Astrocyte of the cerebellum (primary cell): ENCODE measurements around the gene PIEZO1.

Experiments used
- DNase-seq: peaks from one replicate; pipeline ENCODE4 v3.0.0-alpha.2; 2011; ENCODE audit warnings: low read depth
- H3K4me3 ChIP-seq: 2 replicates; pipeline ENCODE4 v1.5.1; 2011; ENCODE audit warnings: mild to moderate bottlenecking, low read depth, low read length, moderate library complexity
- CTCF ChIP-seq: IDR thresholded peaks from 2 replicates; pipeline ENCODE4 v1.5.1; 2012; ENCODE audit warnings: low read length, low read depth, moderate library complexity, mild to moderate bottlenecking; ENCODE audit errors: missing control alignments
- in situ Hi-C: cut with HindIII; loops from 2 replicates; pipeline ENCODE4 v1.10.0; 2017; ENCODE audit warnings: low sequenced_read_pairs

Gene PIEZO1

DNA sequence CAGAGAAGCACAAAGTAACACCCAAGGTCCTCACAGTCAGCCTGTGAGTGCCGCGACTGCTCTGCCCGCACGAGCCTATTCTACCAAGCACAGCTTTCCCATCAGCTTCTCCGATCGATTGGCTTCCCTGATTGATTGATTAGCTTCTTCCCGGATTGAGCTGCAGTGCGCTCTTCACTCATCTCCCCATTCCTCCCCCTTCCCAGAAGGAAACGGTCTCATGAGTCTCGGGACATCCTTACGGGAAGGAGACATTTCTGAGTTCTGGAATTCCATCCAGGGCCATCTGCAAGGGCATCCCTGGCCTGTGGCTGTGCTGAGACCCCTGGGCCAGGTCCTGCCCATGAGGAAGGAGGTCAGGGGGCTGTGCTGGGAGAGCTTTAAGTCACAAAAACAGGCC lies 18.0 kb downstream of the PIEZO1 start:
- TF ChIP-seq CTCF = no peak
- DNase-seq = no peak
- in situ Hi-C loops = loop anchor here (25.0 kb wide), 1 partner anchor 95 kb away; the partner anchor contains the start of genes GALNS, PABPN1L and TRAPPC2L

GRCh38 chr16:88764913-88765349 lies 20.1 kb downstream of the PIEZO1 start:
- TF ChIP-seq CTCF = no peak
- in situ Hi-C loops = loop anchor here (25.0 kb wide), 1 partner anchor 97 kb away; the partner anchor contains the start of genes GALNS, PABPN1L and TRAPPC2L
- no peak for DNase-seq
- H3K4me3 ChIP-seq = no peak overlapping the region

More for the DNA sequence above, 18.0 kb downstream of the PIEZO1 start:
- no peak overlapping the region for H3K4me3 ChIP-seq

- DNase-seq = no peak
- in situ Hi-C loops = loop anchor here (25.0 kb wide), 1 partner anchor 98 kb away; the partner anchor contains the start of genes GALNS, PABPN1L and TRAPPC2L
- TF ChIP-seq CTCF = no peak
- H3K4me3 ChIP-seq = no peak overlapping the region
Measured at GRCh38 chr16:88764080-88764479, 20.9 kb downstream of the PIEZO1 start.

- in situ Hi-C loops = loop anchor here (25.0 kb wide), 1 partner anchor 99 kb away; the partner anchor contains the start of genes GALNS, PABPN1L and TRAPPC2L
- no peak for DNase-seq
- no peak for TF ChIP-seq CTCF
Measured at GRCh38 chr16:88763502-88764053, 21.4 kb downstream of the PIEZO1 start.

DNA sequence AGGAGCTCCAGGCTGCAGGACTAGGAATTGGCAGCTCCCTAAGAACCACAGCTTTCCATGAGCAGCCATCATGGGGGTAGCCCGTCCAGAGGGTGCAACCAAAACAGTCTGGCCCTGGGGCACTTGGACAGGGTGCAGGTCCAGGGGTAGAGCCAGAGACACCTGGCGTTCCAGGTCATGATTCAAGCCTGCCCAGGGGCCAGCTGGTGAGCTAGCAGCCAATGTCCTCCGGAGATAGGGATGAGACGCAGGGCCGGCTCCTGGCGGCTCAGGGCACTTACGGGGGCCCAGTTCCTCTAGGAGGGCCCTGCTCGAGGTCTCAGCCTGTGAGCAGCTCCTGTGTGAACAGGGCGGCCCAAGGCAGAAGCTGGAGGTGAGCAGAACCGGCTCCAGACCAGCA lies 22.1 kb downstream of the PIEZO1 start:
- DNase-seq = no peak
- no peak for TF ChIP-seq CTCF
- in situ Hi-C loops = loop anchor here (25.0 kb wide), 1 partner anchor 99 kb away; the partner anchor contains the start of genes GALNS, PABPN1L and TRAPPC2L
- H3K4me3 ChIP-seq = no peak overlapping the region

More at GRCh38 chr16:88763502-88764053, 21.4 kb downstream of the PIEZO1 start:
- no peak overlapping the region for H3K4me3 ChIP-seq

GRCh38 chr16:88762258-88762870 lies 22.7 kb downstream of the PIEZO1 start:
- TF ChIP-seq CTCF = no peak
- H3K4me3 ChIP-seq = no peak overlapping the region
- DNase-seq = no peak
- in situ Hi-C loops = loop anchor here (25.0 kb wide), 1 partner anchor 100 kb away; the partner anchor contains the start of genes GALNS, PABPN1L and TRAPPC2L
